Measurements from ENCODE around the gene KHNYN.

KHNYN gene

DNA sequence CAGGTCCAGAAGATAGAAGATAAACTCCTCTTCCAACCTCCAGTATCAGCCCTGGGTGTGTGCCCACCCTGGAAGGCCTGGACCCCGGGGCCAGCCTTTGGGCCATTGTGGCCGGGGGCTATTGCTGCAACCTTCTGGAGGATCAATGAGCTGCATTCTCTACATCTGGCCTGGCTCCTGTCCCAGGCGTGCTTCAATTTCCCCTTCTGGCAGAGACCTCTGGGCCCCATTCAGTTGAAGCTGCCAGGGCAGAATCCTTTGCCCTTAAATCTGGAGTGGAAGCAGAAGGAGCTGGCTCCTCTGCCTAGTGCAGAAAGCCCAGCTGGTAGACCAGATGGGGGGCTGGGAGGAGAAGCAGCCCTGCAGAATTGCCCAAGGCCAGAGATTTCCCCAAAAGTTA, 21.0 kb upstream of the KHNYN start:
- no peak overlapping the region for H3K4me3 ChIP-seq (ENCODE audit: low read depth, low read length)
- DNase-seq (ENCODE audit: low read depth, low spot score): no peak
- in situ Hi-C loops (cut with HindIII; ENCODE audit: low sequenced_read_pairs): no loop called here
- TF ChIP-seq, protein P1, sequence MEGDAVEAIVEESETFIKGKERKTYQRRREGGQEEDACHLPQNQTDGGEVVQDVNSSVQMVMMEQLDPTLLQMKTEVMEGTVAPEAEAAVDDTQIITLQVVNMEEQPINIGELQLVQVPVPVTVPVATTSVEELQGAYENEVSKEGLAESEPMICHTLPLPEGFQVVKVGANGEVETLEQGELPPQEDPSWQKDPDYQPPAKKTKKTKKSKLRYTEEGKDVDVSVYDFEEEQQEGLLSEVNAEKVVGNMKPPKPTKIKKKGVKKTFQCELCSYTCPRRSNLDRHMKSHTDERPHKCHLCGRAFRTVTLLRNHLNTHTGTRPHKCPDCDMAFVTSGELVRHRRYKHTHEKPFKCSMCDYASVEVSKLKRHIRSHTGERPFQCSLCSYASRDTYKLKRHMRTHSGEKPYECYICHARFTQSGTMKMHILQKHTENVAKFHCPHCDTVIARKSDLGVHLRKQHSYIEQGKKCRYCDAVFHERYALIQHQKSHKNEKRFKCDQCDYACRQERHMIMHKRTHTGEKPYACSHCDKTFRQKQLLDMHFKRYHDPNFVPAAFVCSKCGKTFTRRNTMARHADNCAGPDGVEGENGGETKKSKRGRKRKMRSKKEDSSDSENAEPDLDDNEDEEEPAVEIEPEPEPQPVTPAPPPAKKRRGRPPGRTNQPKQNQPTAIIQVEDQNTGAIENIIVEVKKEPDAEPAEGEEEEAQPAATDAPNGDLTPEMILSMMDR (IDR thresholded peaks at IDR 0.05; ENCODE audit: low read depth, low read length): no peak

DNA sequence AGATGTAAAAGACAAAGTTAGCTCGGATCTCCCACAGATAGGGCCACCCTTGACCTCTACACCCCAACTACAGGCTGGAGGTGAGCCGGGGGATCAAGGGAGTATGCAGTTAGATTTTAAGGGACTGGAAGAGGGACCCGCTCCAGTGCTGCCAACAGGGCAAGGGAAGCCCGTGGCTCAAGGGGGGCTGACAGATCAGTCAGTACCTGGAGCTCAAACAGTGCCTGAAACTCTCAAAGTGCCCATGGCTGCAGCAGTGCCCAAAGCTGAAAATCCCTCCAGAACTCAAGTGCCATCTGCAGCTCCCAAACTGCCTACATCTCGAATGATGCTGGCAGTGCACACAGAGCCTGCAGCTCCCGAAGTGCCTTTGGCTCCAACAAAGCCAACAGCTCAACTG, 20.6 kb upstream of the KHNYN start:
- DNase-seq (ENCODE audit: low read depth, low spot score): no peak
- no peak overlapping the region for H3K4me3 ChIP-seq (ENCODE audit: low read depth, low read length)
- in situ Hi-C loops (cut with HindIII; ENCODE audit: low sequenced_read_pairs): no loop called here
- TF ChIP-seq, protein P1 (IDR thresholded peaks at IDR 0.05; ENCODE audit: low read depth, low read length): no peak

DNA sequence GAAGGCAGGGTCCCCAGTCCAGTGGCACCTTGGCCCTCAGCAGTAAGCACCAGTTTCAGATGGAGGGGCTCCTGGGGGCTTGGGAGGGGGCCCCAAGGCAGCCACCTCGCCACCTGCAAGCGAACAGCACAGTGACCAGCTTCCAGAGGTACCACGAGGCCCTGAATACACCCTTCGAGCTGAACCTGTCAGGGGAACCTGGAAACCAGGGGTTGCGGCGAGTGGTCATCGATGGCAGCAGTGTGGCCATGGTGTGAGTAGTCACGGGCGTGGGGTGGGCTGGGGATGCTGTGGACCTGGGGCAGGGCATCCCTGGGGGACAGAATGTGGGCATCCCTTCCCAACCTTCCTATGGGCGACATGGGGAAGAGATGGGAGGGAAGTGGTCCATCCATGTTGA, 19.8 kb upstream of the KHNYN start:
- TF ChIP-seq, protein P1 (IDR thresholded peaks at IDR 0.05; ENCODE audit: low read depth, low read length): no peak
- DNase-seq (ENCODE audit: low read depth, low spot score): no peak
- in situ Hi-C loops (cut with HindIII; ENCODE audit: low sequenced_read_pairs): no loop called here
- H3K4me3 ChIP-seq (ENCODE audit: low read depth, low read length): no peak overlapping the region

- peak; percentile 54 for DNase-seq (ENCODE audit: low read depth, low spot score)
- in situ Hi-C loops (cut with HindIII; ENCODE audit: low sequenced_read_pairs): no loop called here
- H3K4me3 ChIP-seq (ENCODE audit: low read depth, low read length): no peak overlapping the region
- TF ChIP-seq, protein P1 (IDR thresholded peaks at IDR 0.05; ENCODE audit: low read depth, low read length): peak; percentile 82
Measured at GRCh38 chr14:24411443-24412389, 18.0 kb upstream of the KHNYN start.

- TF ChIP-seq, protein P1 (IDR thresholded peaks at IDR 0.05; ENCODE audit: low read depth, low read length): no peak
- in situ Hi-C loops (cut with HindIII; ENCODE audit: low sequenced_read_pairs): no loop called here
- no peak for DNase-seq (ENCODE audit: low read depth, low spot score)
Measured at GRCh38 chr14:24414077-24414476, 15.7 kb upstream of the KHNYN start.

DNA sequence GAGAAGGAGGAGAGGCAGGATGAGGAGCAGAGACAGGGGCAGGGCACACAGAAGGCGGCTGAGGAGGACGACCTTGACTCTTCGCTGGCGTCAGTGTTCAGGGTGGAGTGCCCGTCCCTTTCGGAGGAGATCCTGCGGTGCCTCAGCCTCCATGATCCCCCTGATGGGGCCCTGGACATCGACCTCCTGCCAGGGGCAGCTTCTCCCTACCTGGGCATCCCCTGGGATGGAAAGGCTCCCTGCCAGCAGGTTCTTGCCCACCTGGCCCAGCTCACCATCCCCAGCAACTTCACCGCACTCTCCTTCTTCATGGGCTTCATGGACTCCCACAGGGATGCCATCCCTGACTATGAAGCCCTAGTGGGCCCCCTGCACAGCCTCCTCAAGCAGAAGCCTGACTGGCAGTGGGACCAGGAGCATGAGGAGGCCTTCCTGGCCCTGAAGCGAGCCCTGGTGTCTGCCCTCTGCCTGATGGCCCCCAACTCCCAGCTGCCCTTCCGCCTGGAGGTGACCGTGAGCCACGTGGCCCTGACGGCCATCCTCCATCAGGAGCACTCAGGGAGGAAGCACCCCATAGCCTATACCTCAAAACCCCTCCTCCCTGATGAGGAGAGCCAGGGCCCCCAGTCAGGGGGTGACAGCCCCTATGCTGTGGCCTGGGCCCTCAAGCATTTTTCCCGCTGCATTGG, 14.9 kb upstream of the KHNYN start:
- TF ChIP-seq, protein P1 (IDR thresholded peaks at IDR 0.05; ENCODE audit: low read depth, low read length): no peak

More at GRCh38 chr14:24414077-24414476, 15.7 kb upstream of the KHNYN start:
- no peak overlapping the region for H3K4me3 ChIP-seq (ENCODE audit: low read depth, low read length)

More for the DNA sequence above, 14.9 kb upstream of the KHNYN start:
- H3K4me3 ChIP-seq (ENCODE audit: low read depth, low read length): no peak overlapping the region
- in situ Hi-C loops (cut with HindIII; ENCODE audit: low sequenced_read_pairs): no loop called here
- no peak for DNase-seq (ENCODE audit: low read depth, low spot score)
